HL-60 (cell line): ENCODE data around the gene XPNPEP3.

Experiments used
- CTCF ChIP-seq: IDR thresholded peaks from one replicate; pipeline ENCODE4 v1.5.1; 2011; ENCODE audit warnings: low read length, control low read depth, inconsistent platforms; ENCODE audit not compliant: insufficient read depth
- GABPA ChIP-seq: IDR thresholded peaks from 2 replicates; pipeline ENCODE4 v1.6.1; 2012; ENCODE audit warnings: low read depth
- POLR2AphosphoS5 ChIP-seq: IDR thresholded peaks from 2 replicates; pipeline ENCODE4 v1.6.1; 2012; ENCODE audit warnings: low read depth
- REST ChIP-seq: IDR thresholded peaks from 2 replicates; pipeline ENCODE4 v1.6.1; 2012; ENCODE audit warnings: low read depth; ENCODE audit not compliant: insufficient replicate concordance
- SPI1 ChIP-seq: IDR thresholded peaks from 2 replicates; pipeline ENCODE4 v1.6.1; 2012; ENCODE audit warnings: low read depth, mild to moderate bottlenecking, borderline replicate concordance

GRCh38 chr22:40889116-40889515, 32.2 kb downstream of the XPNPEP3 start:
- TF ChIP-seq CTCF (no peak), REST (no peak), POLR2AphosphoS5 (no peak), GABPA (no peak), SPI1 (no peak)
